GM21619 (cell line): ENCODE results near the gene GIMAP1.

Experiments
- ATAC-seq: cut with Tn5 transposase; IDR thresholded peaks from one replicate; pipeline ENCODE4 v1.9.1; 2021; ENCODE audit not compliant: unreplicated experiment

Gene GIMAP1

DNA sequence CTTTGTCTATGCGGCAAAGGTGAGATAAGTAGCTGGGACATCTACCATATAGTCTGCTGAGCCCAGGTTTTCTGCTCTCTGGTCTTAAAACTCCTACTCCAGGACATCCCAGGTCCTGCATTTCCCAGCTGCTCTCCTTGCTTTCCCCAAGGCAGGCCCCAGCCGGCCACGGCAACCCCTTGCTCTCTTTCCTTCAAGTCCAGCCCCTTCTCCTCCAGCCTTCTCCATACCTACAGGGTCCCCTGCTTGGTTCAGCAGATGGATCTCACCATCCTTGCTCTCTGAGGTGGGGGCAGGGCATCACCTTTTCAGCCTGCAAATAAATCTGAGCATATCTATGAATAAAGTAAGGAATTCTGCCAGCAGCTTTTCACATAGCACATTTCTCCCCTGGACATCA is 29.5 kb downstream of the GIMAP1 start:
- no peak for ATAC-seq

DNA sequence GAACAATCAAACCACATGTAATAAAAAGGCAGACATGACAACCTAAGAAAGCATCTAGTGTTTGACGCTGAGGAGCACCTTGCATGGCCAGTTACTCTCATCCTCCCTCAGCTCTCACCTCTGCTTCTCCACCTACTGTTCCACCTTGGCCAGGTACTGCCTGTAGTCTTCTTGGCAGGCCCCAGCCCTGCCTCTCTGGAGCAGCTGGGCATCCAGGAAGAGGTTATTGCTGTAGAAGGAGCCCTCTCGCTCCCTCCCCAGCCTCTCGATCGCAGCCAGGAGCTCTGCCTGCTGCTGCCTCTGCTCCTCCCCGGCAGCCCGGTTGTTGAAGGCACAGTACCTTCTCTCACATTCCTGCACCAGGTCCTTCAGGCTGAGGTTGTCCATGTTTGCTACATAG is 30.5 kb downstream of the GIMAP1 start:
- no peak for ATAC-seq

DNA sequence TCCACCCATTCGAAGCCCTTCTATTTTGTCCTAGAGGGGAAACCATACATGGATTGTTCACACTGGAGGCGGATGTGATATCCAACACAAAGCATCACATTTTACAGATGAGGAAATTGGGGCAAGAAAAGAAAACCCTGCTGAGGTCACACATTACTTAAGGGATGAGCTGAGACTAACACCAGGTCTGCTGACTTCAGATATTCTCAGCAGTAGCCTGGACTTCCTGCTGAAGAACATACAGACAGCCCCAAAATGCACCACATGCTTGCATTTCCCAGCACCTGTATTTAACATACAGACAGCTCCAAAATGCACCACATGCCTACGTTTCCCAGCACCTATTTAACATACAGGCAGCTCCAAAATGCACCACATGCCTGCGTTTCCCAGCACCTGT is 32.0 kb downstream of the GIMAP1 start:
- no peak for ATAC-seq

DNA sequence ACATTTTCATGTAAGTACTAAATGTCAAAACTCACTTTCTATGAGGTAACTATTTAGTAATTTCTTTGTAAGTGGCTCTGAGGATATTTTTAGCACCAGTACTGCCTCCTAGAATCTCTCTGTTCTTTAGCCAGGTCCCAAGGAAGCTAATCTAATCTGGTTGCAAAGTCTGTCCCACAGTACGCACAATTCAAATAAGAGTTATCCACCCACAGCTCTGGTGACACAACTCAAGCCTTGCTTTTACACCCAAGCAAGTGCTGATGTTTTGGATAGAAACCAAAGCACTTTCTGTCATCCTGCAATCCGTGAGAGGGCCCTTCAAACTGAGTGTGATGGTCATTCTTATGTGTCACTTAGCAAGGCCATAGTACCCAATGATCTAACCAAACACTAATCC is 35.3 kb downstream of the GIMAP1 start:
- ATAC-seq: no peak

GRCh38 chr7:150753239-150753638 is 36.8 kb downstream of the GIMAP1 start:
- no peak for ATAC-seq

DNA sequence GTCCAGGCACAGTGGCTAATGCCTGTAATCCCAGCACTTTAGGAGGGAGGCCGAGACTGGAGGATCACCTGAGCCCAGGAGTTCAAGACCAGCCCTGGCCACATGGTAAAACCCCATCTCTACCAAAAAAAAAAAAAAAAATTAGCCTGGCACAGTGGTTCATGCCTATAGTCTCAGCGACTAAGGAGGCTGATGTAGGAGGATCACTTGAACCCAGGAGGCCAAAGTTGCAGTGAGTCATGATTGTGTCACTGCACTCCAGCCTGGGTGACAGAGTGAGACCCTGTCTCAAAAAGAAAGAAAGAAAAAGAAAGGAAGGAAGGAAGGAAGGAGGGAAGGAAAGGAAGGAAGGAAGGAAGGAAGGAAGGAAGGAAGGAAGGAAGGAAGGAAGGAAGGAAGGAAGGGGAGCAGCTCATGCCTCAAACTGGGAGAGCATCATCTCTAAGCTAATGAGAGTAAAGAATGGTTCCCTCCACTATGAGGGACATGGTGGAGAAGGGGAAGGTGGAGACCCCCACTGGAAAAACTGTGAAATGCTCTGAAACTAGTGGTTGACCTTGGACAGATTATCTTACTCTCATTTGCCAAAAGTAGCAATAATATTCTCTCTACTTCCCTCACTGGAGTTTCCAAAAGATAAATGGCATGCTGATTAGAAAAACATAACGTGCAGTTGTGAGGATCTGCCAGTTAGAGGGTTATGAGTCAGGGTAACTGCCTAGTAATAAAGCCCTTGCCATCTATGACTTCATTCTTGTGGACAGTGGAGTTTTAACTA is 37.6 kb downstream of the GIMAP1 start:
- ATAC-seq: peak; percentile 42

DNA sequence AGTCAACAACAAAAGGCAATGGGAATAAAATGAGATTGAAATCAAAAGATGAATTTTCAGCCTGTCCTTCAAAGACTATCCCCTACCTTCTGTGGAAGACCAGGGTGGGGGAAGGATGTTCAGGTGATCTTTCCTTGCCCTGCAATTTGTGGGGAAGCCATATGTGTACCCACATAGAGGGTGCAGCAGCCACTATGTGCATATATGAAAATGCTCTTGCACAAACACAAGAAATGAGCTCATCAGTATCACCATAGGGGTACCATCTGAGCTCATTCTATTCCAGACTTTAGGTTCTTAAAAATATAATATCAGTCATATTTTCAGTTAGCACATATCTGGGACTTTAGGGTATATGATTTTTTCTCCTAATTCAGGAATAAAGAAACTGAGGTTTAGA is 38.5 kb downstream of the GIMAP1 start:
- no peak for ATAC-seq

DNA sequence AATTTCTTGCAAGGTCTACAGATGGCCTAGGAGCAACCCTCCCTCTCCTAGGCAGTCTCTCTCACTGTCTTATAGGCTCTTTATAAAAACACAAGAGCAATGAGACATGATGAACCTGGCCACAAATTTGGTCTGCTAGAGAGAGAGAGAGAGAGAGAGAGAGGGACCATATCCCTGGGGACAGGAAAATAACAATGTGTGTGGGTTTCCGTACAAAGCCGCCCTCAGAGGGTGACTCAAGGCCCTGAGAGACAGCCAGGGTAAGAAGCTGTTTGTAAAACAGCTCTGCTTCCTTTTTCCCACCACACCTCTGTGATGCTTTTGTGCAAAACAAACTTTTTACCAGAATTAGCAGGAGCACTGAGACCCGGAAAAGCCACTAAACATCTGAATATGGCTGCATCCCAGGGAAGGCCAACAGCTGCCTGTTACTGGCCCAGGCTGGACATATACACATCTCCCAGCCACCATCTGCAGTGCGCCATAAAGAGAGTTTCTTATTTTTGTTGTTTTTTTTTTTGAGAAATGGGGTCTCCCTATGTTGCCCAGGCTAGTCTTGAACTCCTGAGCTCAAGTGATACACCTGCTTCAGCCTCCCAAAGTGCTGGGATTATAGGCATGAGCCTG is 39.2 kb downstream of the GIMAP1 start:
- ATAC-seq: peak; percentile 60

DNA sequence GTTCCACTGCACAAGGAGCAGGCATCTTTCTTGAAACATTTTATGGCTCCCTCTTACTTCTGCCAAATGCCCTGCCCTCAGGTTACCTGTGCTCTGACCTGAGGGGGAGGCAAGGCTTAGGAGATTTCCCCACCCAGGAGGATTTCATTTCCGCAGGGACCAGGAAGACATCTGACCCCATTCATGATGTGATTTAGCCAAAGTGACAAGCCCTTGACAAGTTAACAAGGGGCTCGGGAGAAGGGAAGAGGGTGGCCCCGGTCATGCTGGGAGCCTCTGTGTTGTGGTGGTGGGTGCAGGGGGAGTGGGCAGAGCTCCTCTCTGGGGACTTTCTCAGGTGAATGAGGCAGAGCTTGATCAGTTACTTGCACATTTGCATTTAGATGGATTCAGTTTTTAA is 39.8 kb downstream of the GIMAP1 start:
- ATAC-seq: no peak

DNA sequence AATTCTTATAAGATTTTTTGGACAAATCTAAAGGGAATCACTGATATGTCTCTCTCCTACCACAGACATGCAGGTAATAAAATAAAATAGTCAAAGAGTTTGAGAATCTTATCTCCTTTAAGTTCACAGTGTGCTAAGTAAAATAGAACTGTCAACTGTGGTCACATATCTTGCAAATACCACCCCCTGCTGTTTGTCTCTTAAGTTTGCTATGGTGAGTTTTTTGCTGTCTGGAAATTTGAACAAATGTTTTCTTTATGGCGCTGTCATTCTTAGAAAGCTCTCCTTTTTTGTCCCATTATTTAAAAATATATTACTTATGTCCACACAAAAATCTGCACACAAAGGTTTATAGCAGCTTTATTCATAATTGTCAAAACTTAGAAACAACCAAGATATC is 40.4 kb downstream of the GIMAP1 start:
- no peak for ATAC-seq

DNA sequence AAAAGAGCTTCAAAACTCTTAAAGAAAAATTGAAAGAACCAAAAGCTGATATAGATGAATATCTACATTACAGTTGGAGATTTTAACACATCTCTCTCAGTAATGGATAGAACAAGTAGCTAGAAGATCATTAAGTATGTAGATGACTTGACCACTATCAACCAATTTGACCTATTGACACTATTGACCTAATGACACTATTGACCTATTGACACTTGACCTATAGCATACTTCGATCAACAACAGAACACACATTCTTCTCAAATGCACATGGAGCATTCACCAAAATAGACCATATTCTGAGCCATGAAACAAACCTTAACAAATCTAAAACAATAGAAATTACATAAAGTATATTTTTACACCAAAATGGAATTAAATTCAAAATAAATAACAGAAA is 43.1 kb downstream of the GIMAP1 start:
- no peak for ATAC-seq

DNA sequence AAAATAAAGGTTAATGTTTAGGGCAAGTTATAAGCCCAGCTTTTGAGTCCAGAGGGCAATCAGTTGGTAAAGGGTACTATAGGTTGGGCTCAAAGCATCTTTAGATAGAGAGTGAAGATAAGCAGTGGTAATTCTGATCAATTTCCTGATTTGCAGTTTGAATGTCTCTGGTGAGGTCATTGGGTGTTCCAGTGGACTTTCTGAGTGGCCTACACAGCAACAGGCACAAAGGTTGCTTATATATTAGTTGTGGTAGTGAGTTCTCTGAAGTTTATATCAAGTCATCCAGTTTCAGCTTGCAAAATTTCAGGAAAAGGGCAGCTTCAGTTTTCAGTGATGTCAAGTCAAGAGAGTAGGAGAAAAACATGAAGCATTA is 49.9 kb downstream of the GIMAP1 start:
- ATAC-seq: no peak

DNA sequence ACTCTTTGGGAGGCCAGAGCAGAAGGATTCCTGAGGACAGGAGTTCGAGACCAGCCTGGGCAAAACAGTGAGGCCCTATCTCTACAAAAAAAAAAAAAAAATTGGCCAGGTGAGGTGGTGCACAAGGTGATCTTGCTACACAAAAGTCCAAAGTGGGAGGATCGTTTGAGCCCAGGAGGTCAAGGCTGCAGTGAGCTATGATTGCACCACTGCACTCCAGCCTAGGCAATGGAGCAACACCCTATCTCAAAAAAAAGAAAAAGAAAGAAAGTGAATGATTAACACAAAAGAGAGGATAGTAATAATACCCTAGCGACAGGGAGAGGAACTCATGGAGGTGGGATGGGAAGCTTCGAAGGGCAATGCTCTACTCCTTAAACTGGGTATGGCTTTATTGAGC is 53.4 kb downstream of the GIMAP1 start:
- ATAC-seq: no peak
